GM18508 (cell line): ENCODE data around the gene DYSF.

Source experiments
- ATAC-seq: cut with Tn5 transposase; IDR thresholded peaks from one replicate; pipeline ENCODE4 v1.9.1; 2021; ENCODE audit warnings: moderate number of reproducible peaks; ENCODE audit not compliant: insufficient read depth, unreplicated experiment

DYSF gene

GRCh38 chr2:71713581-71714580, 260.5 kb downstream of the DYSF start:
- no peak for ATAC-seq

DNA sequence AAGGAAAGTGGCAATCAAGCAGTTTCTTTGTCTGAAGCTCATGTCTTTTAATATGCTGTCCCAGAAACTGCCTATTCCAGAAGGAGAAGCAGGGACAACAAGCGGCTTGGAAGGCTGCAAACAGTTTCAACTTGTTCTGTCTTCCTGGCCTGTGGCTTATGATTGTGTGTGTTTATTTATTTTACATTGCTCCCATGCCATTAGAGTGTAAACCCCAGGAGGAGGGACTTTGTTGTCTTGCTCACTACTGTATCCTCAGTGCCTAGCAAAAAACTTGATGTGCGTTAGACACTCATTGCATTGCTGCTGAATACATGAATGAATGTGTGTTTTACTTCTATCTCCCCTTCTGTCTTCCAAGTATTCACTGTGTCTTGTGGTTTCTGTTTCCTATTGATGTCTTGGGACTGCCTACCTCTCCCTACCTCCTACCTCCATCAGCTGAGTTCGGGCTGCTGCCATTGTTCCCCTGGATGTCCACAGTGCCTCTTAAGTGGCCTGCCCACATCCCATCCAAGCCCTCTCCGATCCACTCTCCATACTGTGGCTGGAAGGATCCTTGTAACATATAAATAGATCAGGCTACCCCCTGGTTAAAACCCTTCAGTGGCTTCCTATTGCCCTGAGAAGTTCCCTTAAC, 261.4 kb downstream of the DYSF start:
- no peak for ATAC-seq

GRCh38 chr2:71715241-71715750, 261.9 kb downstream of the DYSF start:
- ATAC-seq, result no peak

DNA sequence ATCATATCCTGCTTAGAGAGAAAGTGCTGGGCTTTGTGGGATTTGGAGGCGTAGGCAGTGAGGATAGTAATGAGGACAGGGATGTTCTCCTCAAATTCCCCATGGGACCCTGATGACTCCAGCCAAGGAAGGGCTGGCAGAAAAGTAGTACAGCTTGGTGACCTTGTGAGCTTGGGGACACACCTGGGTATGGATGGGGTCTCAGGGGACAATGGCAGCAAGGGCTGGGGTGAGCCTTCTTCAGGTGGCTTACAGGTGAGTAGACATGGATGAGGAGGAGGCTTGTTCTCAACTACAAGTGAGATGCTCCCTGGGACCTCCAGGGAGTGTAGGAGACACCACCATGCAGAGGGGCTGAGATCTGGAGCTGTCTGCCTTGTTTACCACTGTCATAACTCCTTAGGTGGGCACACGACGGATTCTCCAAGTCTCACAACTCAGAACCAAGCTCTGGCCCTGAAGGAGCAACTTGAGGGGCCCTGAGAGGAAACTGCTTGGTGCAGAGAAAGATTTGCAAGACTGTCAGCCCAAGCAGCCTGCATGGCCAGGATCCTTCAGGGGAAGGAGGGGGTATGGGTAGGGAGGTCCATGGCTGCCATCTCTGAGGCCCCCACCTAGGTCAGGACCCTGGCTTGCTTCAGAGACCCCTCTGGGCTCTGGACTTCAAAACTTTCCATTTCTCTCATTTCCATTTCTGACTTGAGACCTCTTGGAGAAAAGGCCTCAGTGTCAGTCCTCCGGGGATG, 262.8 kb downstream of the DYSF start:
- no peak for ATAC-seq

GRCh38 chr2:71716697-71717624, 263.6 kb downstream of the DYSF start:
- no peak for ATAC-seq

DNA sequence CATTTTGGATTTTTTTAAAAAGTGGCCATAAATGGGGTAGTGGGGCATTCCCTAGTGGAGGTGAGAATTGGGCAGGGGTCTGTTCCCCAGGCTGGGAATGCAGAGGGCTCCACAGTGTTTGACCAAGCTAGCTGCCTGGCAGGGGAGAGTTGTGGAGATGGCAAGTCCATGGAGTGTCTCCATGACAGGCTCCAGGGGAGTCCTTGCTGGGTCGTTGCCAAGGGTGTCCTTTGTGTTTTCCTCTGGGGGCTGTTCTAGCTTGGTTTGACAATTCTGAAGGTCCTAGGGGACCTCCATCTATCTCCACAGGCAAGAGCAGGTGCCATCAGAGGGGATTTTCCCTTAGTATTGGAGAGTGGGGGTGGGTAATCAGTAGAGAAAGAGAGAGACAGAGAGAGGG, 265.3 kb downstream of the DYSF start:
- no peak for ATAC-seq

DNA sequence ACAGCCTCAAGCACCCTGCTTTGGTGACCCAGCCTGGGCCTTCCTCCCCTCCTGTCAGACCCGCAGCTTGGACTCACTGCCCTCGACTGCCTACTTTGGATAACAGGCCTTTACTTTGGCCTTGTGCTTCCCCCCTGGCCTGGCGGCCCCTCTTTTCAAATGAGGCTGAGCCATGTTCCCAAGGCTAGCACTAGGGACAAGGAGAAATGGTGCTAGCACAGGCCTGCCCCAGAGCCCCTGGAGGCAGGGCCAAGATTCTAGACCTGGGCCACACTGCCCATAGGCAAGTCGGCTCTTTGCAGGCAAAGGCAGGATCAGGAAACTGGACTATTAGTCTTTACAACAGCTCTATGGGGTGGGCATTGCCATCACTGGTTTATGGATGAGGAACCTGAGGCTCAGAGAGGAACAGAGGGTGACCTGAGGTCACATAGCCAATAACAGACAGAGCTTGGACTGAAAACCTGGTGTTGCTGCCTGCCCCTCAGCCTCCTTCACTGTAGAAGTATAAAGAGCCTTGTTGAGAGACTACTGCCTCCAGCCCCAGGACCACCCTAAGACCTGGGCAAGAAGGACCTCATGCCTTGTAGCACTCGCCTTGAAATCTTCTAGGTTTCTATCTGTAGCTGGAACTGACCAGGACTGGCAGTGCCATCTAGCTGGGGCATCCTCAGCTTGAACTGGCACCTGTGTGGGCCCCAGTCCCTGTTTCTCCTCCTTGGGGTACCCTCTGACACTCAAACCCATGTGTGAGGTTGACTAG, 266.3 kb downstream of the DYSF start:
- no peak for ATAC-seq

- ATAC-seq, result no peak
Observed at GRCh38 chr2:71720283-71720560, 266.9 kb downstream of the DYSF start.

DNA sequence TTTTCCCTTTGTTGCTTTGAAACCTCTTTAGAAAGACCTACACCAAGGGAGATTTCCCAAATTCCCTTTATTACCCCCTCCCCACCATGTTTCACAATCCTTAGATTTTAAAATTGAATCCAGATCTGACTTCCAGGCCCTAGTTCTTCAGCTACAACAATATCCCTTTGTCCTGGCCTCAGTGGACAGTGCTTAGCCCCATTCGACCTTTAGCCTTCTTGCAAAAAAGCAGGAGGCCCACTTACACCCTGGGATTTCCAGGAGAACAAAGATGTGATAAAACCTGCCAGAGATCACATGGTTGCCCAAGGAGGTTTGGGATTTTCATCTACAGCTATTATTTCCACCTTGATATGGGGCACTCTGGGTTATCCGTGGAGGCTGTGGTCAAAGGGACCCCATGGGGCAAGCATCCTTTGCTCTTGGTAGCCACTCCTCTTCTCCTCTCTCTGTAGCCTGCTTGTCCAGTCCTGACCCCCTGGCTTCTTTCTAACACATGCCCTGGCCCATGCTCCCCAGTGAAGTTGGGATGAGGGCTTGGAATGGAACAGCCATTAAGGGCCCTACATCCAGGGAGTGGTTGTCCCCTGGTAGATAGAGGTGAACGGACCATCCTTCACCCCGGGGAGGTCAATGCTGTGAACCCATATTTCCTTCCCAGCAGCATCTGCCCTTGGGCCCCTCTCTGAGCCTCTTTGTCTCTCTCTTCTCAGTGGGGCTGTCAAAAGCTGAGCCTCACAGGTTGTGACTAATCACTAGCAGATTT, 267.4 kb downstream of the DYSF start:
- no peak for ATAC-seq

DNA sequence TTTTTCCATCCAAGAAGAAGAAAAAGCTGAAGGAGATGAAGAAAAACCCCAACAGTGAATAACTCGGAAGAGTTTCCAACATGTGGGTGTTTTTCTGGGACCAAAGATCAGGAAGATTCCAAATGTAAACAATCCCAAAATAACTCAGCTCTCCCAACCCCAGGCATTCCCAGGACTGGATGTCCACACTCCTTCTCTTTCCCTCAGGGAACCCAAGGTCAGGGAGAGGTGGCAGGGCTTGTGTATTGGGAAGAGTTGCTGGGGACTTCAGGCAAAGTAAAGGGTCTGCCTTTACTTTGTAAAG, 268.0 kb downstream of the DYSF start:
- no peak for ATAC-seq

DNA sequence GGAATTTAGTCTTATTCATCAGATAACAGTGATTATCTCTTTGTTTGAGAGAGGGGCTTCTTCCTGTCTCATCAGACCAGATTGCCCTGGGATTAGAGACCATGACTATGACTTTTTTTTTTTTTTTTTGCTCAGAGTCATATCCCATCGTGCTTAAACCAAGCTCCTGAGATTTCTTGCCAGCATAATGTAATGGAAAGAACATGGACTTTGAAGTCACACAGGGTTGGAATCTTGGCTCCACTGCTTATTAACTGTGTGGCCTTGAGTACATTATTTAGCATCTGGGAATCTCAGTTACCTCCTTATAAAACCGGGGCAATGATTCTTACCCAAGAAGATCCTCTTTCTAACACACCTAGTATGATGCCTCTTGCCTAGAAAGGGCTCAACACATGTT, 268.3 kb downstream of the DYSF start:
- ATAC-seq, result no peak

GRCh38 chr2:71722286-71722685, 268.9 kb downstream of the DYSF start:
- ATAC-seq, result no peak

DNA sequence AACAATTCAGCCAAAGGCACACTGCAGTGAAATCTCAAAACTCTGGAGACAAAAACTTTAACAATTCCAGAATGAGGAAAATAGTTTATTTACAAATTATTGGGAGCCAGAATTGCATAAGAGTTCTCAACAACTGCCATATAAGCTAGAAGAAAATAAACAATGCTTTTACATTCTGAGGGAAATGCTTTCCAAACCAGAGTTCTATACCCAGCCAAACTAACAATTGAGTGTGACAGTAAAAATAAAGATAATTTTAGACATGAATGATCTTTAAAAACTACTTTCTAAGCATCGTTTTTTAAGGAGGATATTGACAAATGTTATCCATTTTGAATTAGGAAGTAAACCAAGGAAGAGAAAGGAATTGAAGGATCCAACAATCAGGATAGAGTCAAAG, 271.4 kb downstream of the DYSF start:
- no peak for ATAC-seq

GRCh38 chr2:71725836-71726235, 272.5 kb downstream of the DYSF start:
- ATAC-seq, result no peak

DNA sequence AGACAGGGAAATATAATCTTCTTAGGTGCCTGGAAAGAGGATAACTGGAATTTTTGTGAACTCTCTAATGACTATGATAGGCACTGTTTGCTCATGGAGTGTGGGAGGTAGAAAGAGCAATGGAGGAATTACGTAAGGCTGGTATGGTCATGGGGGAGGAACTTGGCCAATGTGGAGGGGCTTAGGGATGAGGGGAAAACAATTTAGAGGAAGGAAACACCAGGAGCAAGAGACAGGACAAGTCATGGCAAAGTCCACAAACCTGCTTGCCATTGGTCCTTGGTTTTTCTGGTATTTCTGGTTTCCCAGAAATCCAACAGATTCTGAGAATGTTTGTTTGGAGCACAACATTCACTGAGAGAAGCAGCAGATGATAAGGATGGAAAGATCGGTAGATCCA, 274.2 kb downstream of the DYSF start:
- no peak for ATAC-seq

DNA sequence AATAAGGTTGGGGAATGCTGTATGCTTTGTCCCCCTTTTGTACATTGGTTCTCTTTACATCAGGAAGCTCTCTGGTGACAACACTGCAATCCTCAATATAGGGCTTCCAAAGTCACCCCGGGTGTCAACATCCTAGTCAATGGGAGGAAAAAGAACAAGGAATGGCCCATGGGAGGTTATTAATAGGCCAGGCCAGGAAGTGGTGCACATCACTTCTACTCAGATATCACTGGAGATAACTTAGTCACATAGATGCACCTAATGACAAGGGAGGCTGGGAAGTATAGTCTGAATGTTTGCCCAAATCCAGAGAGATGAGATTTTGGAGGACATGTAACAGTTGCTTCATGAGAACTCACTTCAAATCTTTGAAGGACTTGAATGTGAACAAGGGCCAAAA, 274.7 kb downstream of the DYSF start:
- ATAC-seq, result no peak

- no peak for ATAC-seq
Observed at GRCh38 chr2:71730785-71731383, 277.5 kb downstream of the DYSF start.

DNA sequence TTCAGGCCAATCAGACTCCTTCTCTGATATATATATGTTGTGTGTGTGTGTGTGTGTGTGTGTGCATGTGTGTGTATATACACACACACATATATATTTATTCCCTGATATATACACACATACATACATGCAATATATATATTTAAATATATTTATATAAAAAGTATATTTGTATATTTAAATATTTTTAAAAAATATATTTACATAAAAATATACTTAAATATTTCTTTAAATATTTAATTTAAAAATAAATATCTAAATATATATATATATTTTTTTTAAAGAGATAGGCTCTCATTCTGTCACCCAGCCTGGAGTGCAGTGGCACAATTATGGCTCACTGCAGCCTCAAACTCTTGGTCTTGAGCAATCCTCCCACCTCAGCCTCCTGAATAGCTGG, 281.3 kb downstream of the DYSF start:
- no peak for ATAC-seq
